IMR-90 (cell line): Measurements from ENCODE around the gene GOLIM4. TPM values are rescaled to one million over a fixed set of nuclear protein-coding genes. Genes with fewer than 3 reads are reported as not detected.

Source experiments
- ATAC-seq: fragments of 200-7000 bp; cut with Tn5 transposase; 2 replicates; pipeline ENCODE4 v1.9.1; 2020; ENCODE audit warnings: low read depth, mild to moderate bottlenecking, moderate library complexity
- BruUV-seq: library from RNA; stranded (reverse); fragments of 400-500 nt; replicated peaks from 2 replicates; lab custom pipeline; 2021; lab: Mats Ljungman, UMichigan
- CTCF ChIA-PET: fragments of 300-600 bp; formaldehyde crosslinking; extraction: SDS; loops from one replicate; lab custom pipeline; 2021; ENCODE audit warnings: antibody characterized with exemption; lab: Yijun Ruan, JAX
- POLR2A ChIA-PET: fragments of 300-600 bp; sonication (Branson Sonifier 250); formaldehyde crosslinking; loops from one replicate; lab custom pipeline; 2022; ENCODE audit warnings: antibody characterized with exemption; ENCODE audit not compliant: unreplicated experiment; lab: Charles Lee
- DNase-seq: peaks from one replicate; pipeline ENCODE4 v3.0.0; 2013
- H2AFZ ChIP-seq: replicated peaks from 2 replicates; pipeline ENCODE3; 2013; ENCODE audit warnings: low read length, mild to moderate bottlenecking; ENCODE audit not compliant: poor library complexity
- H2AK5ac ChIP-seq: 2 replicates; pipeline ENCODE4 v1.6.1; 2013; ENCODE audit warnings: low read depth, low read length, inconsistent platforms
- H2AK9ac ChIP-seq: replicated peaks from 2 replicates; pipeline ENCODE3; 2013; ENCODE audit warnings: mild to moderate bottlenecking, low read depth, low read length, moderate library complexity; ENCODE audit not compliant: poor library complexity
- H2BK120ac ChIP-seq: 2 replicates; pipeline ENCODE4 v1.6.1; 2013; ENCODE audit warnings: low read depth, low read length, inconsistent platforms
- H2BK15ac ChIP-seq: 3 replicates; pipeline ENCODE4 v1.6.1; 2013; ENCODE audit warnings: low read depth, low read length, inconsistent platforms
- H2BK20ac ChIP-seq: 2 replicates; pipeline ENCODE4 v1.6.1; 2013; ENCODE audit warnings: low read depth, mild to moderate bottlenecking, inconsistent platforms, low read length, moderate library complexity
- H2BK5ac ChIP-seq: 2 replicates; pipeline ENCODE4 v1.6.1; 2013; ENCODE audit warnings: mild to moderate bottlenecking, low read depth, low read length, inconsistent platforms; ENCODE audit not compliant: poor library complexity, severe bottlenecking
- H3K14ac ChIP-seq: replicated peaks from 2 replicates; pipeline ENCODE4 v1.6.1; 2013; ENCODE audit warnings: low read depth, low read length, inconsistent platforms
- H3K18ac ChIP-seq: 2 replicates; pipeline ENCODE4 v1.6.1; 2013; ENCODE audit warnings: low read depth, low read length, control low read depth
- H3K23ac ChIP-seq: 2 replicates; pipeline ENCODE4 v1.6.1; 2013; ENCODE audit warnings: low read depth, low read length, inconsistent platforms
- H3K27ac ChIP-seq: 2 replicates; pipeline ENCODE4 v1.5.1; 2013; ENCODE audit warnings: mild to moderate bottlenecking, control low read depth, low read length; ENCODE audit not compliant: insufficient read depth
- H3K27me3 ChIP-seq: 2 replicates; pipeline ENCODE4 v1.6.1; 2013; ENCODE audit warnings: low read length; ENCODE audit not compliant: control insufficient read depth, insufficient read depth
- H3K36me3 ChIP-seq: 2 replicates; pipeline ENCODE4 v1.6.1; 2013; ENCODE audit warnings: low read length, mixed read lengths; ENCODE audit not compliant: control insufficient read depth, insufficient read depth
- H3K4ac ChIP-seq: 2 replicates; pipeline ENCODE4 v1.6.1; 2013; ENCODE audit warnings: low read depth, low read length, inconsistent platforms
- H3K4me1 ChIP-seq: 2 replicates; pipeline ENCODE4 v1.6.1; 2013; ENCODE audit warnings: low read length, mixed read lengths; ENCODE audit not compliant: control insufficient read depth, insufficient read depth
- H3K4me2 ChIP-seq: 2 replicates; pipeline ENCODE4 v1.6.1; 2013; ENCODE audit warnings: low read depth, mild to moderate bottlenecking, control low read depth, low read length, moderate library complexity
- H3K4me3 ChIP-seq: 2 replicates; pipeline ENCODE4 v1.5.1; 2013; ENCODE audit warnings: low read depth, mild to moderate bottlenecking, control low read depth, low read length, moderate library complexity; ENCODE audit not compliant: insufficient read depth
- H3K56ac ChIP-seq: 2 replicates; pipeline ENCODE4 v1.6.1; 2013; ENCODE audit warnings: low read length, inconsistent platforms; ENCODE audit not compliant: insufficient read depth; ENCODE audit errors: extremely low read depth
- H3K79me1 ChIP-seq, 2 experiments: 2 replicates each; pipeline ENCODE4 v1.6.1; 2013; ENCODE audit warnings: low read length in 2 of 2, inconsistent platforms in 1 of 2, low read depth in 1 of 2
- H3K9ac ChIP-seq: 2 replicates; pipeline ENCODE4 v1.6.1; 2013; ENCODE audit warnings: low read depth, low read length, control low read depth
- H3K9me1 ChIP-seq: 2 replicates; pipeline ENCODE4 v1.6.1; 2013; ENCODE audit warnings: low read length, inconsistent platforms; ENCODE audit not compliant: insufficient read depth
- H3K9me3 ChIP-seq: 2 replicates; pipeline ENCODE4 v1.6.1; 2013; ENCODE audit warnings: low read length; ENCODE audit not compliant: control insufficient read depth, insufficient read depth
- H4K20me1 ChIP-seq: 2 replicates; pipeline ENCODE4 v1.6.1; 2013; ENCODE audit warnings: low read length, inconsistent platforms; ENCODE audit not compliant: insufficient read depth
- H4K5ac ChIP-seq: 2 replicates; pipeline ENCODE4 v1.6.1; 2013; ENCODE audit warnings: mild to moderate bottlenecking, low read depth, low read length, control low read depth
- H4K8ac ChIP-seq, 2 experiments: 2 replicates each; pipeline ENCODE4 v1.6.1; 2013; ENCODE audit warnings: low read depth in 2 of 2, low read length in 2 of 2, control low read depth in 1 of 2, inconsistent platforms in 1 of 2
- H4K91ac ChIP-seq: 2 replicates; pipeline ENCODE4 v1.6.1; 2013; ENCODE audit warnings: low read depth, low read length, inconsistent platforms; ENCODE audit not compliant: insufficient read depth
- BHLHE40 ChIP-seq: fragments of 150-350 bp; IDR thresholded peaks from 2 replicates; pipeline ENCODE4 v1.6.1; 2016; ENCODE audit warnings: mild to moderate bottlenecking, low read depth, low read length
- CEBPB ChIP-seq: IDR thresholded peaks from 2 replicates; pipeline ENCODE4 v1.6.1; 2012; ENCODE audit warnings: low read depth, low read length, improper control_type of control experiment
- FOS ChIP-seq: fragments of 150-350 bp; IDR thresholded peaks from 2 replicates; pipeline ENCODE4 v1.6.1; 2016; ENCODE audit warnings: low read depth, low read length
- MAFK ChIP-seq: IDR thresholded peaks from 2 replicates; pipeline ENCODE4 v1.6.1; 2012; ENCODE audit warnings: low read depth, low read length, improper control_type of control experiment
- MAZ ChIP-seq: IDR thresholded peaks from 2 replicates; pipeline ENCODE4 v1.6.1; 2012; ENCODE audit warnings: low read depth, mild to moderate bottlenecking, low read length, improper control_type of control experiment, moderate library complexity, borderline replicate concordance
- POLR2A ChIP-seq: IDR thresholded peaks from 2 replicates; pipeline ENCODE4 v1.6.1; 2012; ENCODE audit warnings: mild to moderate bottlenecking, low read depth, low read length
- RCOR1 ChIP-seq: IDR thresholded peaks from 2 replicates; pipeline ENCODE4 v1.6.1; 2012; ENCODE audit warnings: mild to moderate bottlenecking, low read length, improper control_type of control experiment; ENCODE audit not compliant: insufficient replicate concordance
- RFX5 ChIP-seq: IDR thresholded peaks from 2 replicates; pipeline ENCODE4 v1.8.0; 2012; ENCODE audit warnings: low read depth, mild to moderate bottlenecking, low read length, moderate library complexity
- WGBS, 2 experiments: methylation state at CpG; one replicate each; pipeline versions ENCODE4 v1.1.5 to v1.1.7; 2013; ENCODE audit warnings: missing lambda C conversion rate in 2 of 2; ENCODE audit not compliant: insufficient read length in 1 of 2; ENCODE audit errors: extremely low coverage in 2 of 2; 5-methylcytosine and 5-hydroxymethylcytosine counted together
- dilution Hi-C: fragments of 300-500 bp; cut with HindIII; formaldehyde crosslinking; loops from one replicate; pipeline ENCODE4 v1.14.3; 2018; ENCODE audit warnings: low sequenced_read_pairs; ENCODE audit not compliant: unreplicated experiment
- in situ Hi-C: fragments of 300-500 bp; cut with MboI; formaldehyde crosslinking; loops from 3 replicates; pipeline ENCODE4 v1.14.3; 2019; ENCODE audit warnings: low sequenced_read_pairs, inconsistent platforms, mixed read lengths
- intact Hi-C: fragments of 100-400 bp; cut with micrococcal nuclease; formaldehyde crosslinking; loops from 2 replicates; pipeline ENCODE4 v1.10.0; 2022
- polyA plus RNA-seq, 3 experiments: library from polyadenylated mRNA; depleted of rRNA; stranded (reverse); fragments of >200 nt; gene quantifications; 2 replicates each; pipeline ENCODE4 v1.2.3, GENCODE V29; 2012; ENCODE audit warnings: low replicate concordance in 1 of 3
- total RNA-seq: library from RNA; depleted of rRNA; stranded (reverse); fragments of >200 nt; gene quantifications from 2 replicates; pipeline ENCODE4 v1.2.3, GENCODE V29; 2012

The GOLIM4 gene
- total and polyA plus RNA-seq, 2 of the 4 experiments (the other 2 are of a cell fraction): 44.6 to 71.2 TPM

DNA sequence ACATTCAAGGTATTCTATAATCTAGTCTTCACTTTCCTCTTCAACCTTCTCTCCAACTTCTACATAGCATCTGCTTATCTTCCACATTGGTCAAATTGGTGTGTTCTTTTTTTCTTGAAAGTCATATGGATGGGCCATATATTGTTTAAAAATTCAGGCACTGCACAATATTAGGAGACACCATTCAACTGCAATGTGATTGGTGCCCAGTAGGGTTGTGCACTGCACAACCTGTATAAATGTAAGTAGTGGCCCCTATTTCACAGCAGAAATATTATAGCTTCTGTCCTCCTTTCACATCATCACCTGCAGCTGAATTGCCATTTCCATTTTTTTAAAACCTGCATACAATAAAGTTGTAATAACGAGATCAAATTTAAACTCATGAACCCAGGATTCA lies 18.1 kb upstream of the GOLIM4 start:
- H3K4me3 ChIP-seq: no peak overlapping the region
- H2BK5ac ChIP-seq: no peak overlapping the region
- no peak overlapping the region for H4K5ac ChIP-seq
- CTCF ChIA-PET: interaction anchor here (1.2 kb wide), 1 partner anchor 17 kb away, joined by 3 read pairs; no protein-coding TSS in a partner anchor
- H3K14ac ChIP-seq: no peak overlapping the region
- ATAC-seq: no peak
- H3K9me3 ChIP-seq: no peaks in the 10 kb centered on the region
- H4K91ac ChIP-seq: no peak overlapping the region
- DNase-seq: no peak
- intact Hi-C loops (no loop called here), dilution Hi-C loops (no loop called here), in situ Hi-C loops (loop anchor here (5.0 kb wide), 1 partner anchor 38 kb away; no protein-coding TSS in a partner anchor)
- H3K9ac ChIP-seq: no peak overlapping the region
- H3K18ac ChIP-seq: no peak overlapping the region
- POLR2A ChIA-PET: no interaction called here
- no peak overlapping the region for H3K23ac ChIP-seq
- no peaks in the 10 kb centered on the region for H3K9me1 ChIP-seq
- H4K8ac ChIP-seq: no peak overlapping the region
- no peak overlapping the region for H2BK20ac ChIP-seq
- no peak overlapping the region for H3K4ac ChIP-seq
- no peak overlapping the region for H2AK5ac ChIP-seq
- H2BK15ac ChIP-seq: no peak overlapping the region
- peaks cover 5% of the 10 kb centered on the region for H3K4me1 ChIP-seq
- H3K4me2 ChIP-seq: no peak overlapping the region
- no peaks in the 10 kb centered on the region for H3K79me1 ChIP-seq
- H3K27me3 ChIP-seq: no peaks in the 10 kb centered on the region
- no peak overlapping the region for H2AFZ ChIP-seq
- no CpG with 5 or more reads among the region's 1 CpG for WGBS, 2 experiments
- H4K20me1 ChIP-seq: no peaks in the 10 kb centered on the region
- no peak overlapping the region for H2AK9ac ChIP-seq
- H3K56ac ChIP-seq: no peak overlapping the region
- TF ChIP-seq BHLHE40: no peak
- TF ChIP-seq RCOR1: no peak
- TF ChIP-seq CEBPB: no peak
- TF ChIP-seq MAFK: no peak
- TF ChIP-seq FOS: no peak
- TF ChIP-seq MAZ: no peak
- TF ChIP-seq POLR2A: no peak
- no peak for TF ChIP-seq RFX5
- no TSS peak for BruUV-seq
- no peak overlapping the region for H2BK120ac ChIP-seq
- no peak overlapping the region for H3K27ac ChIP-seq
- H3K36me3 ChIP-seq: no peaks in the 10 kb centered on the region
